ENCODE data around the gene IL17D.

- TF ChIP-seq CTCF (IDR thresholded peaks at IDR 0.05; ENCODE audit: low read length): no peak
- TF ChIP-seq EZH2 (IDR thresholded peaks at IDR 0.05; ENCODE audit: borderline replicate concordance, low read length): no peak
Observed at GRCh38 chr13:20669162-20669561, 34.3 kb upstream of the IL17D start.
